Measurements from ENCODE around the gene ATXN7L1. TPM values are rescaled to one million over a fixed set of nuclear protein-coding genes. Genes with fewer than 3 reads are reported as not detected.

Gene ATXN7L1
- total RNA-seq, 1 donor from 2014 or later = 12.9 TPM

GRCh38 chr7:105594034-105594433, 282.4 kb downstream of the ATXN7L1 start:
- intact Hi-C loops (cut with DNase I) = no loop called here
- Histone ChIP-seq H3K4me3 (no peak overlapping the region), H3K27me3 (no peaks in the 10 kb centered on the region), H3K9me3 (no peaks in the 10 kb centered on the region), H3K36me3 (no peaks in the 10 kb centered on the region), H3K27ac (no peak overlapping the region), H3K4me1 (no peaks in the 10 kb centered on the region)
- TF ChIP-seq, protein P1, sequence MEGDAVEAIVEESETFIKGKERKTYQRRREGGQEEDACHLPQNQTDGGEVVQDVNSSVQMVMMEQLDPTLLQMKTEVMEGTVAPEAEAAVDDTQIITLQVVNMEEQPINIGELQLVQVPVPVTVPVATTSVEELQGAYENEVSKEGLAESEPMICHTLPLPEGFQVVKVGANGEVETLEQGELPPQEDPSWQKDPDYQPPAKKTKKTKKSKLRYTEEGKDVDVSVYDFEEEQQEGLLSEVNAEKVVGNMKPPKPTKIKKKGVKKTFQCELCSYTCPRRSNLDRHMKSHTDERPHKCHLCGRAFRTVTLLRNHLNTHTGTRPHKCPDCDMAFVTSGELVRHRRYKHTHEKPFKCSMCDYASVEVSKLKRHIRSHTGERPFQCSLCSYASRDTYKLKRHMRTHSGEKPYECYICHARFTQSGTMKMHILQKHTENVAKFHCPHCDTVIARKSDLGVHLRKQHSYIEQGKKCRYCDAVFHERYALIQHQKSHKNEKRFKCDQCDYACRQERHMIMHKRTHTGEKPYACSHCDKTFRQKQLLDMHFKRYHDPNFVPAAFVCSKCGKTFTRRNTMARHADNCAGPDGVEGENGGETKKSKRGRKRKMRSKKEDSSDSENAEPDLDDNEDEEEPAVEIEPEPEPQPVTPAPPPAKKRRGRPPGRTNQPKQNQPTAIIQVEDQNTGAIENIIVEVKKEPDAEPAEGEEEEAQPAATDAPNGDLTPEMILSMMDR (IDR thresholded peaks at IDR 0.05) = no peak
- no peak for DNase-seq
- no peak for ATAC-seq

DNA sequence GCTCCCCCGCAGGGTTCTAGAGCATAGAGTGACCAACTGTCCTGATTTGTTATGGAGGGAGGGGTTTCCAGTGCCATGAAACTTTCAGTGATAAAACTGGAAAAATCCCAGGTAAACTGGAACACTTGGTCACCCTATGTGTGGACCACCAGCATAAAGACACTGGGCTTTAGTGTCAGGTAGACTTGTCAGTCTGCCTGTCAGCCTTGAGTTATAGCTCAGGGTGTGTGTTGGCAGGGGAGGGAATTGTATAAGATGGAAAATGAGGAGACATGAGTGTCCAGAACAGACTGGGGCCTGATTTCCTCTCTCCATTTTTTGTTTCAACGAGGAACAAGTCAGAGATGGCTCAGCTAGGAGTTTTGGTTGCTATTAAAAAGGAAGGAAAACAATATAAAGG, 284.9 kb downstream of the ATXN7L1 start:
- ATAC-seq = no peak
- intact Hi-C loops (cut with DNase I) = no loop called here

GRCh38 chr7:105590793-105591192, 285.6 kb downstream of the ATXN7L1 start:
- no peaks in the 10 kb centered on the region for H3K4me1 ChIP-seq
- H3K4me3 ChIP-seq = no peak overlapping the region
- no peak for ATAC-seq
- H3K9me3 ChIP-seq = no peaks in the 10 kb centered on the region
- H3K27ac ChIP-seq = no peak overlapping the region
- TF ChIP-seq, protein P1 (IDR thresholded peaks at IDR 0.05) = no peak
- no peaks in the 10 kb centered on the region for H3K36me3 ChIP-seq
- intact Hi-C loops (cut with DNase I) = no loop called here
- no peaks in the 10 kb centered on the region for H3K27me3 ChIP-seq
- no peak for DNase-seq

More for the DNA sequence above, 284.9 kb downstream of the ATXN7L1 start:
- no peaks in the 10 kb centered on the region for H3K4me1 ChIP-seq
- DNase-seq = no peak
- TF ChIP-seq, protein P1 (IDR thresholded peaks at IDR 0.05) = no peak
- no peaks in the 10 kb centered on the region for H3K9me3 ChIP-seq
- no peaks in the 10 kb centered on the region for H3K36me3 ChIP-seq
- no peak overlapping the region for H3K27ac ChIP-seq
- no peaks in the 10 kb centered on the region for H3K27me3 ChIP-seq
- H3K4me3 ChIP-seq = no peak overlapping the region

GRCh38 chr7:105589356-105590077, 286.9 kb downstream of the ATXN7L1 start:
- peak; percentile 91 for ATAC-seq
- Histone ChIP-seq H3K9me3 (no peaks in the 10 kb centered on the region), H3K36me3 (no peaks in the 10 kb centered on the region), H3K4me3 (no peak overlapping the region), H3K27me3 (no peaks in the 10 kb centered on the region), H3K27ac (no peak overlapping the region), H3K4me1 (no peaks in the 10 kb centered on the region)
- TF ChIP-seq, protein P1 (IDR thresholded peaks at IDR 0.05) = peak; percentile 53
- intact Hi-C loops (cut with DNase I) = no loop called here
- DNase-seq = no peak

DNA sequence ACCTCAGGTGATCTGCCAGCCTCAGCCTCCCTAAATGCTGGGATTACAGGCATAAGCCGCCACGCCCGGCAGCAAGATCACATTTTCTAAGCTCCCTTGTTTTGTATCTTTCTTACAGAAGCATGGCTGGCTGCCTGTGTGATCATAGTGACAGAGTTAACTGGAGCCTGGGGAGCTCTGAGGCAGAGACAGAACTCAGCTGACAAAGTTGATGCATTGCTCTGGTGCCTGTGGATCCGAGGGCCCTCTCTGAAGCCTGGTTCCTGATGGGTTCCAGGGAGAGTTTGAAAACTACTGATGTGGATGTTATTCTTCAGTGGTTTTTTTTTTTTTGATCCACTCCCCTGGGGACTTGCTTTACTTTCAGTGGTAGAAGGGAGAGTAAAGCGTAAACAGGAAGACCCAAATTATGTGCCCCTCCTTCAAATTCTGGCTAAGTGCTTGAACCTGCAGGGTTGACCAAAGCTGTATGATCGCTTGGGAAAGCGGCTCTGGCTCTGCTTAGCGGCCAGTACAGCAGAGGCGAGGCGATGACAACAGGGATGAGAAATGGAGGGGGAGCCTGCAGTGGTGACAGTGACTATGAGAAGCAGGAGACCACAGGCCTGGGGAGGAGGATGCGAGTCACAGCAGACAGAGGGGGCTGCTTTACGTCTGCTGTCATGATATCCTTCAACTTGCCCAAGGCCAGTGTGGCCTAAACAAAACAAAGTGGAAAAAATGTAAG, 288.3 kb downstream of the ATXN7L1 start:
- ATAC-seq = no peak
- H3K27me3 ChIP-seq = no peaks in the 10 kb centered on the region
- no peaks in the 10 kb centered on the region for H3K9me3 ChIP-seq
- intact Hi-C loops (cut with DNase I) = no loop called here
- no peaks in the 10 kb centered on the region for H3K36me3 ChIP-seq
- no peak overlapping the region for H3K27ac ChIP-seq
- no peak for DNase-seq
- TF ChIP-seq, protein P1 (IDR thresholded peaks at IDR 0.05) = no peak
- H3K4me1 ChIP-seq = no peaks in the 10 kb centered on the region
- no peak overlapping the region for H3K4me3 ChIP-seq

All from upper lobe of right lung (tissue), 1 donor.